Transverse colon (tissue), 4 donors: Measurements from ENCODE around the gene DHTKD1. TPM values are rescaled to one million over a fixed set of nuclear protein-coding genes. Genes with fewer than 3 reads are reported as not detected.

Source experiments
- DNase-seq: peaks from one replicate; pipeline ENCODE4 v3.0.0-alpha.2; 2019
- H3K27ac ChIP-seq, 4 donors: fragments of 200-600 bp; sonication (generic); 2 replicates each; pipeline ENCODE4 v1.5.1; 2016 to 2018; ENCODE audit warnings: inconsistent platforms in 4 of 4
- H3K27me3 ChIP-seq: fragments of 200-600 bp; sonication (generic); 2 replicates; pipeline ENCODE4 v1.5.1; 2017; ENCODE audit warnings: inconsistent platforms
- H3K36me3 ChIP-seq, 4 donors: fragments of 200-600 bp; sonication (generic); 2 replicates each; pipeline ENCODE4 v1.5.1; 2017 to 2019; ENCODE audit warnings: inconsistent platforms in 4 of 4
- H3K4me1 ChIP-seq, 4 donors: fragments of 200-600 bp; sonication (generic); 2 replicates each; pipeline ENCODE4 v1.5.1; 2017 to 2020; ENCODE audit warnings: inconsistent platforms in 4 of 4
- H3K4me3 ChIP-seq, 4 donors: fragments of 200-600 bp; sonication (generic); 1 replicate in 1 of 4; 2 replicates in 3 of 4; pipeline versions ENCODE4 v1.5.1 to v1.6.1; 2017 to 2019; ENCODE audit warnings: inconsistent platforms in 4 of 4
- H3K9me3 ChIP-seq, 2 donors: fragments of 200-600 bp; sonication (generic); 2 replicates each; pipeline ENCODE4 v1.5.1; 2017 to 2019; ENCODE audit warnings: inconsistent platforms in 2 of 2
- CTCF ChIP-seq, 5 experiments: fragments of 200-600 bp in 3 of 5; fragments of 450-650 bp in 2 of 5; sonication (generic) in 3 of 5; IDR thresholded peaks; 1 replicate in 2 of 5; 2 replicates in 3 of 5; pipeline ENCODE4 v1.5.1; 2016 to 2017; ENCODE audit warnings: antibody characterized with exemption in 5 of 5, inconsistent platforms in 3 of 5, mild to moderate bottlenecking in 2 of 5, moderate library complexity in 1 of 5
- EP300 ChIP-seq: sonication (generic); formaldehyde crosslinking; IDR thresholded peaks from one replicate; pipeline ENCODE4 v1.6.1; 2017; ENCODE audit warnings: antibody characterized with exemption, low read depth
- POLR2A ChIP-seq: fragments of 450-650 bp; IDR thresholded peaks from one replicate; pipeline ENCODE4 v1.6.1; 2016; ENCODE audit warnings: antibody characterized with exemption, mild to moderate bottlenecking, moderate library complexity
- POLR2AphosphoS5 ChIP-seq, 3 donors: sonication (generic); formaldehyde crosslinking; IDR thresholded peaks; one replicate each; pipeline ENCODE4 v1.6.1; 2016; ENCODE audit warnings: antibody characterized with exemption in 3 of 3
- WGBS, 2 donors: methylation state at CpG; one replicate each; pipeline ENCODE4 v1.1.5; 2018; ENCODE audit warnings: low coverage in 1 of 2; 5-methylcytosine and 5-hydroxymethylcytosine counted together
- in situ Hi-C, 4 donors: fragments of 200-750 bp; cut with MboI; loops; one replicate each; pipeline versions ENCODE4 v1.15.0 to v1.15.1; 2017; ENCODE audit warnings: low sequenced_read_pairs in 3 of 4, low pct_ligation_motif_present in 1 of 4, low pct_unique_long_range_greater_than_20kb in 1 of 4
- intact Hi-C: fragments of 100-400 bp; cut with DNase I; formaldehyde crosslinking; loops from one replicate; pipeline ENCODE4 v1.15.1; 2023; ENCODE audit warnings: low total_unique reads
- total RNA-seq, 4 donors: library from RNA; depleted of rRNA; stranded (reverse); fragments of >200 nt; gene quantifications; one replicate each; pipeline ENCODE4 v1.1.0, GENCODE V29; 2016

Gene DHTKD1
- total RNA-seq, 4 donors from 2014 or later, result 7.0 to 29.5 (median 13.0) TPM

GRCh38 chr10:12130237-12130872, 61.6 kb downstream of the DHTKD1 start:
- Histone ChIP-seq H3K27ac (peak overlapping the region; percentile 98 to 99 (median 98)), H3K36me3 (no peaks in the 10 kb centered on the region), H3K27me3 (no peaks in the 10 kb centered on the region), H3K4me1 (peaks cover 3 to 11% (median 5%) of the 10 kb centered on the region in 4 donors), H3K4me3 (peak overlapping the region; percentile 66 to 99 (median 98)), H3K9me3 (no peaks in the 10 kb centered on the region)
- in situ Hi-C loops, result no loop called here
- TF ChIP-seq CTCF (IDR thresholded peaks at IDR 0.05) (peak; percentile 4 to 45 (median 33)), POLR2A (no peak)
- WGBS, 2 donors, result 26 to 31% methylated on average over 10 to 11 of the region's 11 CpGs
- peak; percentile 19 for DNase-seq
- intact Hi-C loops, result no loop called here

- WGBS, 2 donors, result 78 to 85% methylated on average over 3 of the region's 3 CpGs
- in situ Hi-C loops, result no loop called here
These were observed 66.9 kb downstream of the DHTKD1 start for GRCh38 chr10:12135631-12136030.

GRCh38 chr10:12140038-12140437, 71.3 kb downstream of the DHTKD1 start:
- Histone ChIP-seq H3K4me1 (no peaks in the 10 kb centered on the region), H3K9me3 (no peaks in the 10 kb centered on the region), H3K4me3 (no peak overlapping the region), H3K27me3 (no peaks in the 10 kb centered on the region), H3K36me3 (peaks cover 0 to 32% (median 15%) of the 10 kb centered on the region in 4 donors), H3K27ac (no peak overlapping the region)
- no peak for TF ChIP-seq EP300
- no peak for TF ChIP-seq POLR2A
- TF ChIP-seq POLR2AphosphoS5 (IDR thresholded peaks at IDR 0.05), result no peak
- TF ChIP-seq CTCF (IDR thresholded peaks at IDR 0.05), result no peak
- in situ Hi-C loops, result no loop called here
- WGBS, 2 donors, result 90 to 100% methylated on average over 1 of the region's 1 CpG
- intact Hi-C loops, result loop anchor here (10.0 kb wide), 1 partner anchor 1465 kb away; no protein-coding TSS in a partner anchor
- no peak for DNase-seq

More at GRCh38 chr10:12135631-12136030, 66.9 kb downstream of the DHTKD1 start:
- Histone ChIP-seq H3K36me3 (peaks cover 0 to 23% (median 6%) of the 10 kb centered on the region in 4 donors), H3K4me1 (peaks cover 0 to under 1% (median 0%) of the 10 kb centered on the region in 4 donors), H3K27me3 (no peaks in the 10 kb centered on the region), H3K9me3 (no peaks in the 10 kb centered on the region), H3K27ac (no peak overlapping the region), H3K4me3 (no peak overlapping the region)
- no peak for TF ChIP-seq POLR2AphosphoS5 (IDR thresholded peaks at IDR 0.05)
- TF ChIP-seq EP300, result no peak
- TF ChIP-seq CTCF (IDR thresholded peaks at IDR 0.05), result no peak
- no peak for TF ChIP-seq POLR2A
- no peak for DNase-seq
- intact Hi-C loops, result no loop called here

GRCh38 chr10:12144538-12144937, 75.8 kb downstream of the DHTKD1 start:
- H3K36me3 ChIP-seq, result peaks cover 0 to 18% (median 5%) of the 10 kb centered on the region in 4 donors
- no peaks in the 10 kb centered on the region for H3K4me1 ChIP-seq
- no peaks in the 10 kb centered on the region for H3K9me3 ChIP-seq
- no peak overlapping the region for H3K4me3 ChIP-seq
- no peak overlapping the region for H3K27ac ChIP-seq
- TF ChIP-seq POLR2A (no peak), EP300 (no peak), CTCF (IDR thresholded peaks at IDR 0.05) (no peak), POLR2AphosphoS5 (IDR thresholded peaks at IDR 0.05) (no peak)
- in situ Hi-C loops, result no loop called here
- 94% methylated on average over 3 of the region's 3 CpGs; no CpG with 5 or more reads in 1 of the 2 donors for WGBS, 2 donors
- DNase-seq, result no peak
- intact Hi-C loops, result loop anchor here (10.0 kb wide), 1 partner anchor 1460 kb away; no protein-coding TSS in a partner anchor
- no peaks in the 10 kb centered on the region for H3K27me3 ChIP-seq
